Measurements from ENCODE around the gene GPC3.
"Not testable (repeated sequence)": the region's sequence is repeated elsewhere in the genome, so short reads cannot be mapped to it uniquely, and the experiment has no call there.

GPC3 gene

DNA sequence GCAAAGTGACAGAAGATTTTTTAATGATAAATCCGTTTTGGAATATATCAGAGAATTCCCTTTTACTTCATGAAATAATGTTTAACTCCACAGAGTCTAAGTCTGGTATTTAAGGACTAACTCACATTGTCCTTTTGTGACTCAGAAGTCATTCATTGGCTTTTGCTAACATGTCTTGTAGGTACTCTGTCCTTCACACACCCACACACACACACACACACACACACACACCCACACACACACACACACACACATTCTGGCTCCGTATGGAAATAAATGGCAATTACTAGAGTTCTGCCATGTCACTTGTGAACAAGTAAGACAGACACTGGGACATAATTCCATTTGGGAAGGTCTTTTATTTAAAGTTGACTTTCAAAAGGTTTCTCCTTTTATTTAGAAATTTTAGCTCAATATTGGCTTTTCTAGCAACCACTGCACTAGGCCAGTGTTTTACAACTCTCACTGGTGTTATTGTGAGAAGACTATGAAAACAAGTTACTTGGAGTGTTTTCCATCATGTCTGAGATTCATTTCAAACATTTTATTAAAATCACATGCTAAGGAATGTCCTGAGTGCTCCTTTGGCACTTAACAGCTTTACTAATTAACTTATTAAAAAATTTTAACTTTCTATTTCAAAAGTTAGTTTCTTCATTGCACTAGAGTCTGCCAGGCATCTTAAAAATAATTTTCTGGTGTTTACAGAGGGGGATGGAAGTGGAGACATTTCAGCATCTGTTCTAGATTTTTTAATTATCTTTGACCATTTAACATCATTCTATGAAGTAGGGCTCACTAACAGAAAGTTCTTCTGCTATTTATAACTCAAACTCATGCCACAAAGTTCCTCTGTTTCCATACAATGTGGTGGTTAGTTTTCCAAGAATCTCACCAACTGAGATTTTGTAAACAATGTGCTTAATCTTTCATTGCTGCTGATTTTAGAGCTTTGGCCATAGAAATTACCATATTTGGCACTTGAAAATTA, 329.8 kb downstream of the GPC3 start:
- no peak for DNase-seq (ENCODE audit: low read depth in 1 of 2, low spot score in 1 of 2)

DNA sequence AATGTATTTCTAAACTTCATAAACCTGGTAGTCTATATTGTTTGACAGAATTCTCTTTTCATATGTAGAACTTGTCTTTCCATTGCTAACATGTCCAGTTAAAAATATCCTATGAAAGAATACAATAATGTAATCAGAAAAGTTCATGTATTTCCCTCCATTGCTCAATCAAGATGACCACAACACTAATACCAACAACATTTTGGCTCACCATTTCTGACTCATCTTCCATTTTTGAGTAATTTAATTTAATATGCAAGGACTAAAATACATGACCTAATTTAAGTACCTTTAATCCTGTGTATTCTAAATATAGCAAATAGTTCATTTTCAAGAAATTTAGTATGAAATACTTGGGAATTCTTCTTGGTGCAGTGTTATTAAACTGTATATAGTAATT, 330.6 kb downstream of the GPC3 start:
- no peak for DNase-seq (ENCODE audit: low read depth in 1 of 2, low spot score in 1 of 2)

DNA sequence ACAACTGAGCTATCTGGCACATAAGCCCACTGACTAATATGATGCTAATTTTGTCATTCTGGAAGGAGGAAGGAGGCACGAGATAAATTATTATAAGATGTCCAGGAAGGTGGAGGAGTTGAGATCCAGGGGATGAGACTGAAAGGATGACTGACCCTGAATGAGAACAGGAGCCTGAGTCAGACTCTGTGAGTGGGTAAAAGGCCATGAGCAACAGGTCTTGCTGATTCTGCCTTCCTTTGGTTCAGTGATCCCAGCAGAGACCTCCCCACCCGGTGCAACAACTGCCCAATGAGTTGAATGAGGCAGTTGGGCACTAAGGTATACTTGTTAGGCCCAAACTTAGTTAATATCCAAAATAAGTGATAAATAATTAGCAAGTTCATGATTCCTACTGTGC, 332.0 kb downstream of the GPC3 start:
- no peak for DNase-seq (ENCODE audit: low read depth in 1 of 2, low spot score in 1 of 2)

DNA sequence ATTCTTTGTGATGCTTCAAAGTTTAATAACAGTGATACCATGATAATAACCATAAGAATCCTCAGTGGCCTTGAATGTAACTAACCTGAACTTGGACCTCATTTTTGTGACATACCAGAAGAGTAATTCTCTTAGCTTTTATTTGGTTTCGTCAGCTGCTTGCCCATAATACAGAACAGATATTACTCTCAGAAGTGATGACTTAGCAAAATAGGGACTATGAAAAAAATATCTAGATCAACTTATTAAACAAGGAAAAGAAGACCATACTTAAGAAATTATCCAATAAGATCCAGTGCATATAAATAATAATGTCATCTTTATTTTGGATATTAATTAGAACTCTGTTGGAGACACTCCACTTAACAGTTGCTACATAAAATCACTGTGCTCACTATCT, 333.2 kb downstream of the GPC3 start:
- no peak for DNase-seq (ENCODE audit: low read depth in 1 of 2, low spot score in 1 of 2)

DNA sequence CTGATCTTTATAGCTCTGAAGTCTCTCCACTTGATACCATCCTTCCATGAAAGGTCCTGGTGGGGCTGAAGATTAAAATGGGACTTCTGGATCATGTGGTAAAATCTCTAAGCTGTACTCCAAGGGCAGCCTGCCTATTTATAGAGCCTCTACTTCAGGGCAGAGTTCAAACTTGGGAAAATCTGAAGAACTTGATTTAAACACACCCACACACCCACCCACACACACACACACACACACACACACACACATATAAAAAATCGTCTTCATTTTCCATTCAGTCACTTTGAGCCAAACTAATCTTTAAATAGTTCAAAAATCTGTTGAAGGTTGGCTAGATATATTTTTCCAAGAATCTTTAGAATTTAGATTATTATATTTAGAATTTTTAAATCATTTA, 335.2 kb downstream of the GPC3 start:
- no peak for DNase-seq (ENCODE audit: low read depth in 1 of 2, low spot score in 1 of 2)

DNA sequence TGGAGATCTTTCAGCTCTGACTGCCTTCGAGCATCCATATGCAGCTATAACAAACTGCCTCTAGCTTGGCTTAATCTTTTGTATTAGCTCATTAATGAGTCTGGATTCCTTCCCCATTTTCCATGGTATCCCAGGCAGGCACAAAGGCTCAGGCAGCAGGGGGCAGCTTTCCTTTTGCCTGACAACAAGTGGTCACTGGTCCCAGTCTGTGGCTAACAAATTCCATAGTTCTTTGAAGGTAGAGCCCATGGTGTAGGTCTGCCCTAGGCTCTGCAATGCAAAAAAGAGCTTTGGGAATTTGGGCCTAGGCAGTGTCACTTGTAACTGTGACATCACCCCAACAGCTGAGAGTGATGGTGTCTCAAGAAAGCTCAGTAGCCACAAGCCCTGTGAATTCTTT, 335.7 kb downstream of the GPC3 start:
- DNase-seq (ENCODE audit: low read depth in 1 of 2, low spot score in 1 of 2), result no peak

DNA sequence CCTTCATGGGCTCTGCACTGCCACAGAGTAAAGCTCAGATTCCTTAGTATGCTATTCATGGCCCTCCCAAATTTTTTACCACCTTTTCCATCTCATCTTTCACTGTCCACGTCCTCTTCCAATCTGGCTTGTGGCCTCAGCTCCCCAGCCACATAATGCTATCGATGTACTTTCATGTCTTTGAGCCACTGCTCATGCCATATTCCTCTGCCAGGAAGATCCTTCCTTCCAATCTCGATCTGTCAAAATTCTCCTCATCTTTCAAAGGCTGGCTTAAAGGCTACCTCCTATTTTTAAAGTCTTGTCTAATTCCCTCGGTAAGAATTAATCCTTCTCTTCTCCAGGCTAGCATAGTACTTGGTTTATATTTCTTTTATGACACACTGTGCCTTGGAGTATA, 336.8 kb downstream of the GPC3 start:
- no peak for DNase-seq (ENCODE audit: low read depth in 1 of 2, low spot score in 1 of 2)

DNA sequence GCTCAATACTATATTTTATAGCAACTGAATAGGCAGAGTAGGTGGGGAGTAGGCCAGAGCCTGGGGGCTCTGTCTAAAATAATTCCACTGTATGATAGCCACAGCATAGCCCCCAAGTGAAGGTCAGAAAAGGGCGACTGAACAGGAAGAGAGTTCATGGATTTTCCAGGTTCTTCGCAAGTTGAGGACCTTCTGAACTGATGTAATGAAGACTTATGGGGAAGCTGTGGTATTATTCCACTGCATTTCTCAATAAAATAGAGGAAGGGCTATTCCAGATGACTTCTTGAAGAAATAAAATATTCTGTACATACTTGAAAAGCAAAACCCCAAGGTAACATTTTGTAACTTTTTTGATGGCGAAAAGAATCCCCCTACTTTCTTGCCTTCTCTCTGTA, 338.7 kb downstream of the GPC3 start:
- DNase-seq (ENCODE audit: low read depth in 1 of 2, low spot score in 1 of 2), result no peak

DNA sequence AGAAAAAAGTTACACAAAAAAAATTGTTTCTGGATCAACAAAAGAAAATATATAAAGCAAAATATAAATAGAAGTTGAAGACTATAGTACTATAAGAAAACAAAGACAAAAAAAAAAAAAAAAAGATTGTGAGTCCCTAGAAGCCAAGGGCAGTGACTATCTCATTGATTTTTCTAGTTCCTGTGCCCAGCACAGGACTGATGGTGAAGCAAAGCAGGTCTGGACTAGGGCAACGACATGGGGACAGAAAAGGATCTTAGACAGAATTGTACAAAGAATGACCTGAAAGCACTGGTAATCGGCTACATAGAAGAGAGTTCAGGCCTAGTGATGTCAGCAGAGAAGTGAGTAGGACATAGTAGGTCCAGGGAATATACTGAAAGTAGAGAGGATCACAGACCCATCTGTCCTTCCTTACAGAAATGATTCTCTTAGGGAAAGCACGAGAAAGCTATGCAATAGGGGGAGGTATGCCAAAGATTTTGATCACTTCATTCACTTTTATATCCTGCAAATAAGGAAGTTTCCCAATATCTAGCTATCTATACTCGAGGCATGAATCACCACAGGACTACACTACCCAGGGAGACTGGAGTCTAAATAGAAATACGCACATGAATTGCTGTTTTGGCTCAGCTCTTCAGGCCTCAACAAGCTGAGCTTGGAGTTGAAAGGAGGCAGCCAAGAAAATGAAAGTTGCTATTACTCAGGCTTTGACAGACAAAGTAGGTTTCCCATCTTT, 339.2 kb downstream of the GPC3 start:
- DNase-seq (ENCODE audit: low read depth in 1 of 2, low spot score in 1 of 2), result no peak

DNA sequence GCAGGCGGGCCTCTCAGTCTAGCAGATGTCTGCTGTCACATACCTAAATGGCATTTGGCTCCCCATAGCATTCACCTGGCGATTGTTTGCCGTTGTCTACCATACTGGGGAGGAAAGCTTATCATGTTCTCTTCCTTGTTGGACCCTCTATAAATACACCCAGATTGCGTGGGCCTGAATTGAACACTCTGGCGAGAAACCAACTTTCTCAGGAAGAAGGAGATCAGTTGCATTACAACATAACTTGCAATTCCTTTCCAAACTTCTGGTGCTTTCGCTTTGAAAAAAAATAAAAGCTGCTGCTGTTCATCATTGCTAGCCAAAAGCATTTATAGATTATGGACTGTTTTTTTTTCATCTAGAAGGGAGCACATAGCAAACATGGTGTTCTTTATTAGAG, 340.1 kb downstream of the GPC3 start:
- DNase-seq (ENCODE audit: low read depth in 1 of 2, low spot score in 1 of 2), result no peak

DNA sequence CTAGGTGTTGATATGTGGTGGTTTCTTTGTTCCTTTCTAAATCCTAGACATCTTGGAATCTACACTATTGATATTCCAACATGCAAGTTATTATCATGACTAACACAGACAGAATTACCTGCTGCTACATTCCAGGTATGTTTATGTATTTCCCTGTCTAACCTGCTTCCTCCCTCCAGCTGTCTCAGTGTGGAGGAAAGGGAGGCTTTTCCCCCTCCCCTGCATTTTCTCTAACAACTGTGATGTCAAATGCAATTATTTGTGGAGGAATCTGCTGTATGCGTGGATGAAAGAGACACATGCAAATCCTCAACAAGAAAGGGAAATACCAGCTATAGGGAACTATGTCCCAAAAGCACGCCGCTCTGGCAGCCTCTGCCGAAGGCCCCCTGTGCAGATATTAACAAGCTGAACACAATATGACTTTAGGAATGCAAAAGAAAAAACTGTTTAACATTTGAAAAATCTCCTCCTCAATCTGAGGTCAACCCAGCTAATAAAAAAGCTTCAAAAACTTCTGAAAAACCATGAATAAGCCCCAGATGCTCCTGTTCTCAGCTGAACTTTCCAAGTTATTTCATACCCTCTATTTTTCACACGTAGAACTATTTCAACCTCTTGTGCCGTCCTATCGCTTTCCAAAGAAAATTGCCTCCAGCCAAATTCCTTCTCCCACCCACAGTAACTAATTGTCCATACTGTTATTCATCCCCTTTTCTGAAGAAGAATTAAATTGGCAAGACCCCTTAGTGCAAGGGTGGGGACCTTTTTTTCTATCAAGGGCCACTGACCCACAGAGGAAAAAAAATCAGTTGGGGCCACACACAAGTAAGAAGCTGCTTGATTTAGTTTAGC, 345.0 kb downstream of the GPC3 start:
- DNase-seq (ENCODE audit: low read depth in 1 of 2, low spot score in 1 of 2), result no peak

DNA sequence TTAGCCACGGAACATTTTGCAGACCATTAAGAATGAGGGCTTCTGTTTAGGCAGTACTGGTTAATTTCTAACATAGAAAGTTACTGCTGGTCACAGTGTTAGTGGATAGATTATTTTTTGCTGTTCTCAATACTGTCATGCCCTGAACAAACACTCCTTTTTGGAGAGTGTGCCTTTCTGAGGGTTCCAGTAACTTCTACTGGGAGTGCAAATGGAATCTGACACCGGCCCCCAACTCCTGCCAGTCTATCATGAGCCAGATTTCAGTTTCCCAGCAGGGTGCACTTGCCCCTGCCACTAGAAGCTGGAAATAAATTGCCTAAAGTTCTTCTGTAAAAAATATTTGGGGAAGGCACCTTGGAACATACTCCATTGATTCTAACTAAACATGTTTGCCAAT, 345.7 kb downstream of the GPC3 start:
- no peak for DNase-seq (ENCODE audit: low read depth in 1 of 2, low spot score in 1 of 2)

DNA sequence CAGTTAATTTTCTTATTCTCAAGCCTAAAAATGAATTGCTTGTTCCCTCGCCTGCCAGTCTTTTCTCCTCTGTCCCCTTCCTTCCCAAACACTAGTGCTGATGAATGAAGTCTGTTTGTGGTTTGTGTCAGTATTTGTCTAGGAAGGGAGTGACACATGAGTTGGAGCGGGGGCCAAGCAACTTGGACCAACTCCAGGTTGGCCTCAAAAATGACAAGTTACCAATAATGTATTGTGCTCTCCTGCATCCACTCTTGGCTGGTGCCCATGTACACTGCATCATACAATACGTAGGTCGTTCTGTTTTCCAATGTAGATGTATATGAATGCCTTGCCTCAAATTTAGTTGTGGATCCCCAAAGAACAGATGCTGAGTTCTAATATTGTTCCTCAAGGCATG, 347.1 kb downstream of the GPC3 start:
- DNase-seq (ENCODE audit: low read depth in 1 of 2, low spot score in 1 of 2), result no peak

DNA sequence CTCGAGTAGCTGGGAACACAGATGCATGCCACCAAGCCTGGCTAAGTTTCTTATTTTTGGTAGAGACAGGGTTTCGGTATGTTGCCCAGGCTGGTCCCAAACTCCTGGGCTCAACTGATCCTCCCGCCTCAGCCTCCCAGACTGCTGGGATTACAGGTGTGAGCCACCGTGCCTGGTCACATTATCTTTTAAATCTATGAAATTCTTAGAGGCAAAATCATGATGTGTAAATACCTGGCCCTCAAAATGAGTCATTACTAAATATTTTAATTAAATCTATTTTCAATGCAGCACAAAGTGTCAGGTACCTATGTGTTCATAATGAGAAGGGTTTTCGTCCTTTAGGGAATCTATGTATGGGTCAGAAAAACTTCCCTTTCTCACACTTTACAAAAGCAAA, 347.6 kb downstream of the GPC3 start:
- DNase-seq (ENCODE audit: low read depth in 1 of 2, low spot score in 1 of 2), result no peak

DNA sequence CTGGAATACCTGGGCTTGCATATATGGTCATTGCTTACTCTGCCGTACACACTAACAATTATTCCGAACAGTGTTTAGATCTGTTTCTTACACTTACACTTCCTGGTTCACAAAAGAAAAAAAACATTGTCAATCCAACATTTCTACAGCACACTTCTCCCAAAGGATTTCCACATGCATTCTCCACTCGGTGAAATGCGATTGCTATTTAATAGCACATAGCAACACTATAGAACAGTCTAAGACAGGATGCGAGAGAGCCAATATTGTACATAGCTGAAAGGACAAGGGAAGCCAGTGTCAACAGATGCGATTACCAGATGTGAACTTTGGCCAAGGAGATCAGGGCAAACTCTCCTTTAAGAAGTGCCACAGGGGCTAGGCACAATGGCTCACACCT, 349.4 kb downstream of the GPC3 start:
- DNase-seq (ENCODE audit: low read depth in 1 of 2, low spot score in 1 of 2), result no peak

DNA sequence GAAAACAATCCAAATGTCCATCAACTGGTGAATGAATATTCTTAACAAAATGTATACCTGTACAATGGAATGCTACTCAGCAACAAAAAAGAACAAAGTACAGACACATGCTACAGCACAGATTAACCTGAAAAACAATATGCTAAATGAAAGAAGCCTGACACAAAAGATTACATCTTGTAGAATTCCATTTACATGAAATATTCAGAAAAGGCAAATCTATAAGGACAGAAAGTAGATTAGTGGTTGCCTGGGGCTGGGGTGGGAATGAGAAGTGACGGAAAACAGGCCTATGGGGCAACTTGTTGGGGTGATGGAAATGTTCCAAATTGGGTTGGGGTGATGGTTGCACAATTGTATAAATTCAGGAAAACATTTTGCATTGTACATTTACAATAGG, 351.0 kb downstream of the GPC3 start:
- DNase-seq (ENCODE audit: low read depth in 1 of 2, low spot score in 1 of 2), result no peak

DNA sequence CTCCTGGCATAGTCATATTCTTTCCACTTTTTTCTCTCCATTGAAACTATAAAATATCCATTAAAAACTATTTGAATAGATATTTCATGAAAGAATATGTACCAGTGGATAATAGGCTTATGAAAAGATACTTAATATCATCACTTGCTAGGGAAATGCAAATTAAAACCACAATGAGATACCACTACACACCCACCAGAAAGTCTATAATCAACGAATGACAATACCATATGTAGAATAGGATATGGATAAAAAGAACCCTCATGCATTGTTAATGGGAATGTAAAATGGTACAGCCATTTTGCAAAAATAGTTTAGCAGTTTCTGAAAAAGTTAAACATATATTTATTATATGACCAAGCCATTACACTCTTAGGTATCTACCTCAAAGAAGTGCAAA, 351.4 kb downstream of the GPC3 start:
- no peak for DNase-seq (ENCODE audit: low read depth in 1 of 2, low spot score in 1 of 2)

DNA sequence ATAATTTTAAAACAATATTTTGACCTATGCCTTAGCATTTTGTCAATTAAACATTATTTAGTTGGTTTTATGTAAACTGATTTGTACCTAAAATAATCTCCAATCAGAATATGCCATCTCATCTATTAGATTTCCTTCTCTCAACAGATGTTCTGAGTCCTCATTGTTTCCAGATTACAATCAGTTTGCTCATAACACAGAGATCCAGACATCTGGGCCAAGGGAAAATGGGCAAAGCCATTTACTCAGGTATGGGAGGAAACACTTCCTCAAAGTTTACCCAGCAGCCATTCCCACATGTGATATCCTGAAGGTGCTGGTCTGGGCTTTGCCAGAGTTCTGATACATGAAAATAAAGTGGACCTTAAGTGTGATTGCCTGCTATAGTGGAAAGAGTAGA, 352.2 kb downstream of the GPC3 start:
- no peak for DNase-seq (ENCODE audit: low read depth in 1 of 2, low spot score in 1 of 2)

DNA sequence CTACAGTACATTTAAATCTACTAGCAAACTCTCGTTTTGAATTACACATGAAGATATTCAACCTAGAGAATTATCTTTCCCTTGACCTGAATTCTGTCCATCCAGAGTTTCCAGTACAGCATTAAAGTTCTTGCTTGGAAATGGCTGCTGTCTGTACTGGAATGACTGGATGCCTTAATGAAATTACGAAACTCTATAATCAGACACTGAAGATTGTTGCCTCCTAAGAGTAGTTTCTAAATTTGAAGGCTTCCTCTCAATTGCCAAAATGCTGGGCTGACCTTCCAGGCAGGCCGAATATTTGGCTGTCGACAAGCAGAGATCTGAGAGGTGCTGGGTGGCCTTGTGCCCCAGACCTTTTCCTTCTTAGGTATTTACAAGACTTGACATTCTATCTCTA, 355.0 kb downstream of the GPC3 start:
- no peak for DNase-seq (ENCODE audit: low read depth in 1 of 2, low spot score in 1 of 2)

DNA sequence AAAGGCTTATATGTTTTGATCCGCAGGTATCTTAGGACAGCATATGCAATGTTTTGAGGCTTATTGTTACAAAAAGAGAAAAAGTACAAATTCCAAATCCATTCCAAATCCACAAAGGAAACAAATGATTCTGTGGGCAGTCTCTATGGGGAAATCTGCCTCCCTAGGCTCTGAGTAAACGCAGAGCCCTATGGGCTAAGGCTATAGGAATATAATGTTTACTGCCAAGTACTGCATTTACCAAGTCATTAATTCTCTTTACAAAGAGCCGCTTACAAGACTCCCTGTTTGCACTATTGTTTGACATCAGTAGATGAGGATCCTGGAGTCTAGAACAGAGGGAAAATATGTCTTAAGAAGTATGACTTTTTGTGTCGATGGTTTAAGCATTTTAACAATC, 357.7 kb downstream of the GPC3 start:
- no peak for DNase-seq (ENCODE audit: low read depth in 1 of 2, low spot score in 1 of 2)

DNA sequence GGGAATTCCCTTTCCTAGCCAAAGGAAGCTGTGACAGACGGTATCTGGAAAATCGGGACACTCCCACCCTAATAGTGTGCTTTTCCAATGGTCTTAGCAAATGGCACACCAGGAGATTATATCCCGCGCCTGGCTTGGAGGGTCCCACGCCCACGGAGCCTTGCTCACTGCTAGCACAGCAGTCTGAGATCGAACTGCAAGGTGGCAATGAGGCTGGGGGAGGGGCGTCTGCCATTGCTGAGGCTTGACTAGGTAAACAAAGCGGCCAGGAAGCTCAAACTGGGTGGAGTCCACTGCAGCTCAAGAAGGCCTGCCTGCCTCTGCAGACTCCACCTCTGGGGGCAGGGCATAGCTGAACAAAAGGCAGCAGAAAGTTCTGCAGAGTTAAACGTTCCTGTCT, 364.0 kb downstream of the GPC3 start:
- not testable (repeated sequence) for DNase-seq (ENCODE audit: low read depth in 1 of 2, low spot score in 1 of 2)

DNA sequence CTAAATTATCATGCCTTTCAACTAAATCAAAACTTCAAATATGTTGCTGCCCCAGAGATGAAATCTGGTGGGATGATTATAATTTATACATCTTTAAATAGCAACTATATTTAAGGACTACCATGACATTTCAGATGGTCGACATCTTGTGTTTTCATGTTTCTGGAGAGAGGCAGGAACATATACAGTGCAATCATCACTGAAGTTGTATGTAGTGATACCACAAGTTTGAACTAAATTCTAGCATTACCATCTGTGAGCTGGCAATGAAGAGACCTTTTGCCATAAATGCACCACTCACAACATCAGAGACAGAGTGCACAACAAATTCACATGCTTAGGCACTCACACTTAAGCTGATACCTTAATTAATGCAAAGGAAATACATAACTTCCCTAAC, 373.7 kb downstream of the GPC3 start:
- DNase-seq (ENCODE audit: low read depth in 1 of 2, low spot score in 1 of 2), result no peak
